Activated CD8-positive, alpha-beta memory T cell treated with anti-CD3 and anti-CD28 coated beads, Interleukin-2, amount 10 ng/mL, durations not matched to agents 7 days and 5 days (primary cell): ENCODE results near the gene RYR1. TPM values are rescaled to one million over a fixed set of nuclear protein-coding genes. Genes with fewer than 3 reads are reported as not detected.
A peak's percentile ranks its signal among the peaks of the same experiment; 100 is the strongest.

ENCODE experiments used
- ATAC-seq: fragments of 150-1000 bp; cut with Tn5 transposase; one replicate; pipeline ENCODE4 v1.10.0; 2021; ENCODE audit warnings: moderate library complexity
- CTCF ChIA-PET: fragments of 350-600 bp; sonication (Branson Sonifier 250); formaldehyde crosslinking; loops from one replicate; lab custom pipeline; 2021; ENCODE audit warnings: antibody characterized with exemption; lab: Charles Lee
- DNase-seq: peaks from one replicate; pipeline ENCODE4 v3.0.0-alpha.2; 2020
- H3K27ac Mint-ChIP-seq: one replicate; pipeline ENCODE4 v1.8.0; 2021; ENCODE audit warnings: mild to moderate bottlenecking, mixed read lengths
- H3K27me3 Mint-ChIP-seq: one replicate; pipeline ENCODE4 v1.8.0; 2021; ENCODE audit warnings: mixed read lengths
- H3K36me3 Mint-ChIP-seq: one replicate; pipeline ENCODE4 v1.8.0; 2021; ENCODE audit warnings: mild to moderate bottlenecking, mixed read lengths
- H3K4me1 Mint-ChIP-seq: one replicate; pipeline ENCODE4 v1.8.0; 2021; ENCODE audit warnings: mixed read lengths
- H3K4me3 Mint-ChIP-seq: one replicate; pipeline ENCODE4 v1.8.0; 2021; ENCODE audit warnings: mild to moderate bottlenecking, moderate library complexity, mixed read lengths
- H3K9me3 Mint-ChIP-seq: one replicate; pipeline ENCODE4 v1.8.0; 2022; ENCODE audit warnings: low read depth, mixed read lengths
- total RNA-seq, 2 experiments: library from RNA; stranded (reverse); gene quantifications; one replicate each; pipeline ENCODE4 v1.2.3, GENCODE V29; 2021

The RYR1 gene
- total RNA-seq, 2 experiments from 2014 or later, result 1.5 to 1.6 TPM

GRCh38 chr19:38441657-38442348 lies 8.3 kb downstream of the RYR1 start:
- H3K27ac Mint-ChIP-seq, result no peak overlapping the region
- H3K27me3 Mint-ChIP-seq, result peaks cover 6% of the 10 kb centered on the region
- H3K36me3 Mint-ChIP-seq, result no peaks in the 10 kb centered on the region
- H3K9me3 Mint-ChIP-seq, result no peaks in the 10 kb centered on the region
- DNase-seq (no peak), ATAC-seq (peak; percentile 20)
- no peak overlapping the region for H3K4me3 Mint-ChIP-seq
- CTCF ChIA-PET, result no interaction called here
- peaks cover 10% of the 10 kb centered on the region for H3K4me1 Mint-ChIP-seq

GRCh38 chr19:38442736-38443135 lies 9.2 kb downstream of the RYR1 start:
- Mint-ChIP-seq H3K9me3 (no peaks in the 10 kb centered on the region), H3K4me1 (peaks cover 10% of the 10 kb centered on the region), H3K27me3 (peaks cover 3% of the 10 kb centered on the region), H3K36me3 (no peaks in the 10 kb centered on the region), H3K4me3 (no peak overlapping the region), H3K27ac (no peak overlapping the region)
- no peak for ATAC-seq
- no peak for DNase-seq
- CTCF ChIA-PET, result no interaction called here

GRCh38 chr19:38443458-38443999 lies 10.0 kb downstream of the RYR1 start:
- DNase-seq (no peak), ATAC-seq (no peak)
- no peak overlapping the region for H3K4me3 Mint-ChIP-seq
- no peak overlapping the region for H3K27ac Mint-ChIP-seq
- H3K4me1 Mint-ChIP-seq, result peaks cover 10% of the 10 kb centered on the region
- no peaks in the 10 kb centered on the region for H3K27me3 Mint-ChIP-seq
- no peaks in the 10 kb centered on the region for H3K9me3 Mint-ChIP-seq
- CTCF ChIA-PET, result no interaction called here
- no peaks in the 10 kb centered on the region for H3K36me3 Mint-ChIP-seq

GRCh38 chr19:38444026-38444425 lies 10.5 kb downstream of the RYR1 start:
- DNase-seq, result no peak
- peaks cover 10% of the 10 kb centered on the region for H3K4me1 Mint-ChIP-seq
- no peak overlapping the region for H3K27ac Mint-ChIP-seq
- ATAC-seq, result no peak
- peaks cover 2% of the 10 kb centered on the region for H3K27me3 Mint-ChIP-seq
- CTCF ChIA-PET, result no interaction called here
- no peak overlapping the region for H3K4me3 Mint-ChIP-seq
- H3K36me3 Mint-ChIP-seq, result no peaks in the 10 kb centered on the region
- H3K9me3 Mint-ChIP-seq, result no peaks in the 10 kb centered on the region

- Mint-ChIP-seq H3K36me3 (no peaks in the 10 kb centered on the region), H3K9me3 (no peaks in the 10 kb centered on the region), H3K4me1 (peaks cover 10% of the 10 kb centered on the region), H3K27me3 (peaks cover 2% of the 10 kb centered on the region), H3K4me3 (no peak overlapping the region), H3K27ac (no peak overlapping the region)
- CTCF ChIA-PET, result no interaction called here
- DNase-seq (no peak), ATAC-seq (no peak)
Measured at GRCh38 chr19:38445362-38445761, 11.9 kb downstream of the RYR1 start.

- no peak for DNase-seq
- Mint-ChIP-seq H3K9me3 (no peaks in the 10 kb centered on the region), H3K4me1 (peaks cover 9% of the 10 kb centered on the region), H3K36me3 (no peaks in the 10 kb centered on the region), H3K4me3 (no peak overlapping the region), H3K27ac (no peak overlapping the region), H3K27me3 (peaks cover 2% of the 10 kb centered on the region)
- ATAC-seq, result no peak
- CTCF ChIA-PET, result no interaction called here
Measured at GRCh38 chr19:38448225-38448624, 14.7 kb downstream of the RYR1 start.

- H3K36me3 Mint-ChIP-seq, result no peaks in the 10 kb centered on the region
- no peak overlapping the region for H3K4me3 Mint-ChIP-seq
- peaks cover 2% of the 10 kb centered on the region for H3K27me3 Mint-ChIP-seq
- CTCF ChIA-PET, result interaction anchor here (1.4 kb wide), 1 partner anchor 47 kb away, joined by 3 read pairs; the partner anchor contains the start of gene FAM98C
- no peaks in the 10 kb centered on the region for H3K9me3 Mint-ChIP-seq
- no peak for DNase-seq
- peaks cover 9% of the 10 kb centered on the region for H3K4me1 Mint-ChIP-seq
- no peak for ATAC-seq
- H3K27ac Mint-ChIP-seq, result no peak overlapping the region
Measured at GRCh38 chr19:38449518-38449917, 16.0 kb downstream of the RYR1 start.

GRCh38 chr19:38451036-38451435 lies 17.5 kb downstream of the RYR1 start:
- ATAC-seq, result no peak
- no peaks in the 10 kb centered on the region for H3K9me3 Mint-ChIP-seq
- H3K27me3 Mint-ChIP-seq, result peaks cover 2% of the 10 kb centered on the region
- CTCF ChIA-PET, result interaction anchor here (1.3 kb wide), 1 partner anchor 10 kb away, joined by 4 read pairs; no protein-coding TSS in a partner anchor
- H3K4me3 Mint-ChIP-seq, result no peak overlapping the region
- H3K36me3 Mint-ChIP-seq, result no peaks in the 10 kb centered on the region
- H3K27ac Mint-ChIP-seq, result no peak overlapping the region
- no peak for DNase-seq
- H3K4me1 Mint-ChIP-seq, result peaks cover 3% of the 10 kb centered on the region

GRCh38 chr19:38451629-38452028 lies 18.1 kb downstream of the RYR1 start:
- no peaks in the 10 kb centered on the region for H3K9me3 Mint-ChIP-seq
- CTCF ChIA-PET, result interaction anchor here (1.3 kb wide), 1 partner anchor 10 kb away, joined by 4 read pairs; no protein-coding TSS in a partner anchor
- peaks cover 2% of the 10 kb centered on the region for H3K27me3 Mint-ChIP-seq
- ATAC-seq (no peak), DNase-seq (no peak)
- H3K4me3 Mint-ChIP-seq, result no peak overlapping the region
- no peaks in the 10 kb centered on the region for H3K36me3 Mint-ChIP-seq
- no peak overlapping the region for H3K27ac Mint-ChIP-seq
- no peaks in the 10 kb centered on the region for H3K4me1 Mint-ChIP-seq

- H3K4me1 Mint-ChIP-seq, result no peaks in the 10 kb centered on the region
- H3K27me3 Mint-ChIP-seq, result peaks cover 2% of the 10 kb centered on the region
- ATAC-seq, result no peak
- no peak overlapping the region for H3K4me3 Mint-ChIP-seq
- H3K36me3 Mint-ChIP-seq, result no peaks in the 10 kb centered on the region
- H3K9me3 Mint-ChIP-seq, result no peaks in the 10 kb centered on the region
- H3K27ac Mint-ChIP-seq, result no peak overlapping the region
- CTCF ChIA-PET, result no interaction called here
- DNase-seq, result peak; percentile 42
Measured at GRCh38 chr19:38452430-38453366, 19.2 kb downstream of the RYR1 start.

GRCh38 chr19:38453596-38453995 lies 20.1 kb downstream of the RYR1 start:
- Mint-ChIP-seq H3K4me1 (no peaks in the 10 kb centered on the region), H3K27me3 (peaks cover 2% of the 10 kb centered on the region), H3K36me3 (no peaks in the 10 kb centered on the region), H3K9me3 (no peaks in the 10 kb centered on the region), H3K4me3 (no peak overlapping the region), H3K27ac (no peak overlapping the region)
- no peak for ATAC-seq
- CTCF ChIA-PET, result no interaction called here
- DNase-seq, result no peak

GRCh38 chr19:38455031-38455430 lies 21.5 kb downstream of the RYR1 start:
- no peak overlapping the region for H3K27ac Mint-ChIP-seq
- H3K4me1 Mint-ChIP-seq, result no peaks in the 10 kb centered on the region
- no peaks in the 10 kb centered on the region for H3K27me3 Mint-ChIP-seq
- H3K9me3 Mint-ChIP-seq, result no peaks in the 10 kb centered on the region
- CTCF ChIA-PET, result no interaction called here
- no peaks in the 10 kb centered on the region for H3K36me3 Mint-ChIP-seq
- no peak for ATAC-seq
- DNase-seq, result no peak
- no peak overlapping the region for H3K4me3 Mint-ChIP-seq

- Mint-ChIP-seq H3K27ac (no peak overlapping the region), H3K9me3 (no peaks in the 10 kb centered on the region), H3K4me1 (no peaks in the 10 kb centered on the region), H3K36me3 (no peaks in the 10 kb centered on the region), H3K4me3 (no peak overlapping the region), H3K27me3 (no peaks in the 10 kb centered on the region)
- ATAC-seq, result no peak
- CTCF ChIA-PET, result interaction anchor here (0.6 kb wide), 1 partner anchor 548 kb away, joined by 5 read pairs; no protein-coding TSS in a partner anchor
- DNase-seq, result no peak
Measured at GRCh38 chr19:38457202-38457601, 23.7 kb downstream of the RYR1 start.
